B cell (primary cell): ENCODE results near the gene CDK2. TPM values are rescaled to one million over a fixed set of nuclear protein-coding genes. Genes with fewer than 3 reads are reported as not detected.

Experiments used
- ATAC-seq: fragments of 200-7000 bp; cut with Tn5 transposase; one replicate; pipeline ENCODE4 v1.10.0; 2021; ENCODE audit warnings: low read depth, mild to moderate bottlenecking, moderate number of reproducible peaks, moderate library complexity
- CTCF ChIA-PET: fragments of 350-600 bp; sonication (Branson Sonifier 250); formaldehyde crosslinking; loops from one replicate; lab custom pipeline; 2021; ENCODE audit warnings: antibody characterized with exemption, inconsistent platforms; lab: Charles Lee
- POLR2A ChIA-PET: fragments of 350-600 bp; sonication (Branson Sonifier 250); formaldehyde crosslinking; loops from one replicate; lab custom pipeline; 2021; ENCODE audit warnings: antibody characterized with exemption; lab: Charles Lee
- DNase-seq: peaks from one replicate; pipeline ENCODE4 v3.0.0; 2013
- H2AFZ ChIP-seq: 2 replicates; pipeline ENCODE4 v1.6.1; 2012; ENCODE audit warnings: mild to moderate bottlenecking, low read depth, low read length; ENCODE audit not compliant: insufficient read depth, poor library complexity, severe bottlenecking
- H3K27ac ChIP-seq, 2 donors: 1 replicate in 1 of 2; 2 replicates in 1 of 2; pipeline ENCODE4 v1.5.1; 2012 to 2013; ENCODE audit warnings: low read length in 2 of 2, mild to moderate bottlenecking in 2 of 2, moderate library complexity in 1 of 2
- H3K27me3 ChIP-seq, 4 experiments: fragments of 200-600 bp in 1 of 4; sonication (generic) in 1 of 4; replicated peaks in 1 of 4; 1 replicate in 2 of 4; 2 replicates in 2 of 4; pipeline versions ENCODE4 v1.6.1 to v1.7.0; 2013 to 2016; ENCODE audit warnings: low read length in 3 of 4, mild to moderate bottlenecking in 2 of 4, mixed read lengths in 1 of 4, moderate library complexity in 1 of 4; ENCODE audit not compliant: insufficient read depth in 4 of 4, control insufficient read depth in 3 of 4; ENCODE audit errors: control extremely low read depth in 1 of 4
- H3K36me3 ChIP-seq, 2 experiments: replicated peaks in 1 of 2; 1 replicate in 1 of 2; 2 replicates in 1 of 2; pipeline versions ENCODE4 v1.6.1 to v1.7.1; 2013; ENCODE audit warnings: low read length in 1 of 2; ENCODE audit not compliant: insufficient read depth in 2 of 2, control insufficient read depth in 1 of 2; ENCODE audit errors: control extremely low read depth in 1 of 2, extremely low read depth in 1 of 2
- H3K4me1 ChIP-seq, 2 donors: fragments of 200-600 bp in 1 of 2; sonication (generic) in 1 of 2; 1 replicate in 1 of 2; 2 replicates in 1 of 2; pipeline versions ENCODE4 v1.5.1 to v1.6.1; 2013 to 2017; ENCODE audit warnings: low read length in 2 of 2; ENCODE audit not compliant: control insufficient read depth in 2 of 2, insufficient read depth in 2 of 2
- H3K4me2 ChIP-seq: replicated peaks from 2 replicates; pipeline ENCODE3; 2012; ENCODE audit warnings: mild to moderate bottlenecking, low read depth, low read length; ENCODE audit not compliant: poor library complexity, severe bottlenecking
- H3K4me3 ChIP-seq, 5 experiments: fragments of 200-600 bp in 1 of 5; sonication (generic) in 1 of 5; 1 replicate in 3 of 5; 2 replicates in 2 of 5; pipeline versions ENCODE4 v1.5.1 to v1.7.0; 2011 to 2016; ENCODE audit warnings: low read length in 4 of 5, mild to moderate bottlenecking in 4 of 5, low read depth in 2 of 5, control low read depth in 1 of 5, moderate library complexity in 1 of 5; ENCODE audit not compliant: insufficient read depth in 1 of 5; ENCODE audit errors: control extremely low read depth in 1 of 5, extremely low read depth in 1 of 5
- H3K79me2 ChIP-seq: fragments of 200-600 bp; sonication (generic); one replicate; pipeline ENCODE4 v1.6.0; 2016; ENCODE audit warnings: low read length; ENCODE audit not compliant: control insufficient read depth, insufficient read depth
- H3K9ac ChIP-seq: fragments of 200-600 bp; sonication (generic); 2 replicates; pipeline ENCODE4 v1.6.1; 2017; ENCODE audit warnings: mild to moderate bottlenecking, low read length, moderate library complexity
- H3K9me3 ChIP-seq, 3 donors: one replicate each; pipeline versions ENCODE4 v1.6.1 to v1.7.1; 2013; ENCODE audit warnings: low read length in 2 of 3; ENCODE audit not compliant: control insufficient read depth in 2 of 3, insufficient read depth in 1 of 3; ENCODE audit errors: control extremely low read depth in 1 of 3
- H4K20me1 ChIP-seq: 2 replicates; pipeline ENCODE4 v1.6.0; 2012; ENCODE audit warnings: mild to moderate bottlenecking, low read length; ENCODE audit not compliant: insufficient read depth, control insufficient read depth, poor library complexity, severe bottlenecking
- H3K27ac Mint-ChIP-seq: one replicate; pipeline ENCODE4 v1.8.0; 2021; ENCODE audit warnings: mixed read lengths
- H3K27me3 Mint-ChIP-seq: one replicate; pipeline ENCODE4 v1.8.0; 2021; ENCODE audit warnings: mixed read lengths
- H3K4me1 Mint-ChIP-seq: one replicate; pipeline ENCODE4 v1.8.0; 2021; ENCODE audit warnings: mixed read lengths
- H3K4me3 Mint-ChIP-seq: one replicate; pipeline ENCODE4 v1.8.0; 2021; ENCODE audit warnings: mixed read lengths
- H3K9me3 Mint-ChIP-seq: one replicate; pipeline ENCODE4 v1.8.0; 2022; ENCODE audit warnings: mixed read lengths; ENCODE audit not compliant: insufficient read depth
- EZH2 ChIP-seq: IDR thresholded peaks from 2 replicates; pipeline ENCODE4 v1.6.1; 2012; ENCODE audit warnings: borderline replicate concordance, low read depth, mild to moderate bottlenecking, moderate library complexity, low read length; ENCODE audit not compliant: insufficient read depth, poor library complexity, severe bottlenecking
- WGBS: methylation state at CpG from one replicate; pipeline ENCODE4 v1.1.5; 2013; ENCODE audit warnings: missing lambda C conversion rate; ENCODE audit not compliant: insufficient coverage; 5-methylcytosine and 5-hydroxymethylcytosine counted together
- intact Hi-C: fragments of 100-400 bp; cut with micrococcal nuclease; formaldehyde crosslinking; loops from one replicate; pipeline ENCODE4 v1.10.0; 2022
- polyA plus RNA-seq: library from polyadenylated mRNA; depleted of rRNA; stranded (reverse); fragments of >200 nt; gene quantifications from 2 replicates; pipeline ENCODE4 v1.2.3, GENCODE V29; 2012
- total RNA-seq, 2 donors: library from RNA; stranded (reverse); fragments of 120-200 nt in 1 of 2; gene quantifications; 1 replicate in 1 of 2; 2 replicates in 1 of 2; pipeline versions ENCODE4 v1.2.3 to v1.2.4, GENCODE V29; 2013 to 2022
- TF ChIP-seq, protein P1 (sequence below): fragments of 200-600 bp; IDR thresholded peaks from one replicate; pipeline ENCODE4 v1.8.0; 2022; ENCODE audit warnings: antibody characterized with exemption, mild to moderate bottlenecking

The CDK2 gene
- total and polyA plus RNA-seq, 2 donors (not counting 1 experiment from before 2014, with no cell fraction given), result 10.8 to 32.8 TPM

DNA sequence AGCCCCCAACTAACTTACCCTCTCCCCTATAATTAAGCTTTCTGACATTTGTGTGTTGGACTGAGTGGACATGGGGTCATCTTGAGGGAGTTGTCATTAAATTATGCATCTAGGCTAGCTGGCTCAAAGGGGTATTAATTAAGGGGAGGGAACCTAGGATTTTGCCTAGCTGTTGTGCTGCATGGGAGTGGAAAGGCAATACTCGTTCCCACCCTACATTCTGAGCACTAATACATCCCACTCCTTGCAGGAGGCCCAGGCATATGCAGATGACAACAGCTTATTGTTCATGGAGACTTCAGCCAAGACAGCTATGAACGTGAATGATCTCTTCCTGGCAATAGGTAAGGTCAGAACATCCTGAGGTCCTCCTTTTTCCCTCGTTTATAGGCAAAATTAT, 24.5 kb downstream of the CDK2 start:
- DNase-seq (no peak), ATAC-seq (no peak)
- H3K9ac ChIP-seq, result no peak overlapping the region
- H3K4me2 ChIP-seq, result no peak overlapping the region
- Mint-ChIP-seq H3K4me1 (peaks cover 2% of the 10 kb centered on the region), H3K27me3 (no peaks in the 10 kb centered on the region), H3K9me3 (no peaks in the 10 kb centered on the region), H3K27ac (no peak overlapping the region), H3K4me3 (no peak overlapping the region)
- intact Hi-C loops, result no loop called here
- no peaks in the 10 kb centered on the region for H3K9me3 ChIP-seq
- ChIA-PET CTCF (interaction anchor here (1.1 to 1.5 kb wide), 3 partner anchors 38 to 56 kb away, joined by 3 to 7 read pairs (median 3); no protein-coding TSS in a partner anchor), POLR2A (interaction anchor here (0.6 to 0.8 kb wide), 2 partner anchors 17 to 162 kb away, joined by 3 to 5 read pairs; partner anchors contain the start of genes DNAJC14 and RAB5B)
- WGBS, result 100% methylated on average over 1 of the region's 3 CpGs
- no peak overlapping the region for H3K27ac ChIP-seq
- no peaks in the 10 kb centered on the region for H3K27me3 ChIP-seq
- peaks cover 2% of the 10 kb centered on the region for H3K79me2 ChIP-seq
- H3K4me3 ChIP-seq, result no peak overlapping the region
- TF ChIP-seq, protein P1, sequence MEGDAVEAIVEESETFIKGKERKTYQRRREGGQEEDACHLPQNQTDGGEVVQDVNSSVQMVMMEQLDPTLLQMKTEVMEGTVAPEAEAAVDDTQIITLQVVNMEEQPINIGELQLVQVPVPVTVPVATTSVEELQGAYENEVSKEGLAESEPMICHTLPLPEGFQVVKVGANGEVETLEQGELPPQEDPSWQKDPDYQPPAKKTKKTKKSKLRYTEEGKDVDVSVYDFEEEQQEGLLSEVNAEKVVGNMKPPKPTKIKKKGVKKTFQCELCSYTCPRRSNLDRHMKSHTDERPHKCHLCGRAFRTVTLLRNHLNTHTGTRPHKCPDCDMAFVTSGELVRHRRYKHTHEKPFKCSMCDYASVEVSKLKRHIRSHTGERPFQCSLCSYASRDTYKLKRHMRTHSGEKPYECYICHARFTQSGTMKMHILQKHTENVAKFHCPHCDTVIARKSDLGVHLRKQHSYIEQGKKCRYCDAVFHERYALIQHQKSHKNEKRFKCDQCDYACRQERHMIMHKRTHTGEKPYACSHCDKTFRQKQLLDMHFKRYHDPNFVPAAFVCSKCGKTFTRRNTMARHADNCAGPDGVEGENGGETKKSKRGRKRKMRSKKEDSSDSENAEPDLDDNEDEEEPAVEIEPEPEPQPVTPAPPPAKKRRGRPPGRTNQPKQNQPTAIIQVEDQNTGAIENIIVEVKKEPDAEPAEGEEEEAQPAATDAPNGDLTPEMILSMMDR, result no peak
- no peak for TF ChIP-seq EZH2
- H4K20me1 ChIP-seq, result no peaks in the 10 kb centered on the region
- H3K36me3 ChIP-seq, result peaks cover 10 to 60% of the 10 kb centered on the region in 2 experiments
- H2AFZ ChIP-seq, result no peak overlapping the region
- H3K4me1 ChIP-seq, result peaks cover 0 to 2% of the 10 kb centered on the region in 2 donors

DNA sequence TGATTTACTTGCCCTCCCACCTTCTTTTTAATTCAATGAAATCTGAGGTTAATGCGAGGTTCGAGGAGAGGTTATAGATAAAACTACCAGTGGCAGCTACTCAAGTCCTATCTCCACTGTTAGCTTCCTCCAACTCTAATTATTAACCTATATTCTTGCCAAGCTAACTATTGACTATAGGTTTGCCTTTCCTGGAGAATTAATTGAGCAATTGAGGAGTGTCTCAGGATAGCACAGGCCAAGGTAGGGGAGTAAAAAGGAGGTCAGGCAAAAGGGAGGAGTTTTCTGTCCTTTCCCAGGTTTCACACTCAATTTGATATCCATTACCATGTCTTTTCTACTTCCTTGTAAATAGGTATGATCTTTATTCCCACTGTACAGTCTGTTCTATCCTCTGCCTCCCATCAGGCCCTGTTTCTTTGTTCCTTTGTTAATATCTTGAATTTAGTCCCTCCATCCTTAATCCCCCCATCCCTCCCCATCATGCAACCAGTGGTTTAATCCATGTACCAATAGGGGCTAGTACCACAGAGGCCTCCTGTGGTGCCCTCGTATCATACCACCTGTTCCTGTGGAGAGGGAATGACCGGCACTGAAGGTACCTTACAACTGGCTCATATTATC, 26.7 kb downstream of the CDK2 start:
- Histone ChIP-seq H3K4me3 (no peak overlapping the region), H3K27ac (no peak overlapping the region), H3K9me3 (no peaks in the 10 kb centered on the region), H3K79me2 (no peaks in the 10 kb centered on the region), H4K20me1 (no peaks in the 10 kb centered on the region), H3K9ac (no peak overlapping the region), H3K27me3 (peaks cover 0 to 4% (median 0%) of the 10 kb centered on the region in 4 experiments), H2AFZ (no peak overlapping the region), H3K4me2 (no peak overlapping the region), H3K4me1 (peaks cover 13 to 18% of the 10 kb centered on the region in 2 donors), H3K36me3 (peaks cover 8 to 48% of the 10 kb centered on the region in 2 experiments)
- intact Hi-C loops, result no loop called here
- H3K27ac Mint-ChIP-seq, result no peak overlapping the region
- H3K27me3 Mint-ChIP-seq, result no peaks in the 10 kb centered on the region
- no peak for DNase-seq
- H3K9me3 Mint-ChIP-seq, result no peaks in the 10 kb centered on the region
- no peak overlapping the region for H3K4me3 Mint-ChIP-seq
- peaks cover 21% of the 10 kb centered on the region for H3K4me1 Mint-ChIP-seq
- no peak for TF ChIP-seq EZH2
- TF ChIP-seq, protein P1, result no peak
- POLR2A ChIA-PET, result interaction anchor here (0.6 kb wide), 1 partner anchor 212 kb away, joined by 3 read pairs; no protein-coding TSS in a partner anchor
- CTCF ChIA-PET, result interaction anchor here (0.8 to 1.7 kb wide), 5 partner anchors 9 to 53 kb away, joined by 3 to 4 read pairs (median 4); no protein-coding TSS in a partner anchor
- WGBS, result 100% methylated on average over 1 of the region's 4 CpGs
- ATAC-seq, result no peak
